BE2C (cell line): ENCODE data around the gene MBD6.

Experiments
- DNase-seq: peaks from one replicate; pipeline ENCODE4 v3.0.0-alpha.2; 2020
- H3K27me3 ChIP-seq: fragments of 250-450 bp; sonication (Bioruptor Pico); 2 replicates; pipeline ENCODE4 v1.5.1; 2020; ENCODE audit warnings: mild to moderate bottlenecking
- H3K36me3 ChIP-seq: fragments of 250-450 bp; sonication (Bioruptor Pico); 2 replicates; pipeline ENCODE4 v1.5.1; 2020; ENCODE audit warnings: mild to moderate bottlenecking
- H3K4me1 ChIP-seq: fragments of 250-450 bp; sonication (Bioruptor Pico); 2 replicates; pipeline ENCODE4 v1.5.1; 2020
- H3K4me3 ChIP-seq: 2 replicates; pipeline ENCODE4 v1.5.1; 2011; ENCODE audit warnings: low read depth, low read length
- H3K9me3 ChIP-seq: fragments of 250-450 bp; sonication (Bioruptor Pico); 2 replicates; pipeline ENCODE4 v1.5.1; 2020
- TF ChIP-seq, protein P1 (sequence below): IDR thresholded peaks from 2 replicates; pipeline ENCODE4 v1.5.1; 2012; ENCODE audit warnings: mild to moderate bottlenecking, low read depth, low read length

The MBD6 gene

DNA sequence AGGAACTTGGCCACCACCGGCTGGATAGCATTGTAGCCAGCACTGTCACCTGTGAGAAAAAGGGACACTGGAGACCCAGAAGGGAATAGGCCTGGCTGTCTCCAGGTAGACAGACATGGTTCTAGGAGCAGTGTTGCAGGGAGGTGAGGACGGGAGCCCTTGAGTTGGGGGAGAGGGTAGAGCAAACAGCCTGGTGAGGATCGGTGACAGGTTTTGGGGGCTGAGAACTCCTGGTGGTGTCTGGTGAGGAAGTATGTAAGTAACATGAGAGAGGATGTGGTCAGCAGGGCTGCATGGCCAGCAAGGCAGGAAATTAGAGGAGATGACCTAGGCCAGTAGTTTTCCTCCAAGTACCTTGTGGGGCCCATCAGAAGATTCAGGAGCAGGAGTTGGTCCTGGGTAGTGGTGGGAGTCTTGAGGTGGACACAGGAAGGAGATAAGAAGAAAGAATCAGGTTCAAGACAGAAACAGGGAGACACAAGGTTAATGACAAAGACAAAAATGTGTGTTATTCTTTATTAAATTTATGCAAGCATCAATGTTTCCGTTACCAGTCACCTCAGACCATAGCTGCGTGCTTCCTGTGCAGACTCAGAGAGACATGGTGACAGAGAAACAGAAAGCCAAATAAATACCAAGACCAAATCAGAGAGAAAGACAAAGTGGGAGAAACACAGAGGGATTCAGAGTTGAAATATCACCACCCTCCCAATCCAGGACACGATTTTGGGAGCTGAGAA lies 43.1 kb upstream of the MBD6 start, which contains the start of gene ARHGAP9:
Gene ARHGAP9, minus strand, starts transcription at position 491 of the 740 bp plus-strand sequence. Its CDS starts 460 bp downstream, at position 31.
- Histone ChIP-seq H3K4me3 (no peak within 1 kb of the TSS), H3K4me1 (no peaks in the 10 kb centered on the region), H3K9me3 (no peaks in the 10 kb centered on the region; the same call in 1 of the 2 replicates), H3K27me3 (peaks cover 85% of the 10 kb centered on the region), H3K36me3 (no peaks in the 10 kb centered on the region)
- no peak for DNase-seq
- TF ChIP-seq, protein P1, sequence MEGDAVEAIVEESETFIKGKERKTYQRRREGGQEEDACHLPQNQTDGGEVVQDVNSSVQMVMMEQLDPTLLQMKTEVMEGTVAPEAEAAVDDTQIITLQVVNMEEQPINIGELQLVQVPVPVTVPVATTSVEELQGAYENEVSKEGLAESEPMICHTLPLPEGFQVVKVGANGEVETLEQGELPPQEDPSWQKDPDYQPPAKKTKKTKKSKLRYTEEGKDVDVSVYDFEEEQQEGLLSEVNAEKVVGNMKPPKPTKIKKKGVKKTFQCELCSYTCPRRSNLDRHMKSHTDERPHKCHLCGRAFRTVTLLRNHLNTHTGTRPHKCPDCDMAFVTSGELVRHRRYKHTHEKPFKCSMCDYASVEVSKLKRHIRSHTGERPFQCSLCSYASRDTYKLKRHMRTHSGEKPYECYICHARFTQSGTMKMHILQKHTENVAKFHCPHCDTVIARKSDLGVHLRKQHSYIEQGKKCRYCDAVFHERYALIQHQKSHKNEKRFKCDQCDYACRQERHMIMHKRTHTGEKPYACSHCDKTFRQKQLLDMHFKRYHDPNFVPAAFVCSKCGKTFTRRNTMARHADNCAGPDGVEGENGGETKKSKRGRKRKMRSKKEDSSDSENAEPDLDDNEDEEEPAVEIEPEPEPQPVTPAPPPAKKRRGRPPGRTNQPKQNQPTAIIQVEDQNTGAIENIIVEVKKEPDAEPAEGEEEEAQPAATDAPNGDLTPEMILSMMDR = no peak

DNA sequence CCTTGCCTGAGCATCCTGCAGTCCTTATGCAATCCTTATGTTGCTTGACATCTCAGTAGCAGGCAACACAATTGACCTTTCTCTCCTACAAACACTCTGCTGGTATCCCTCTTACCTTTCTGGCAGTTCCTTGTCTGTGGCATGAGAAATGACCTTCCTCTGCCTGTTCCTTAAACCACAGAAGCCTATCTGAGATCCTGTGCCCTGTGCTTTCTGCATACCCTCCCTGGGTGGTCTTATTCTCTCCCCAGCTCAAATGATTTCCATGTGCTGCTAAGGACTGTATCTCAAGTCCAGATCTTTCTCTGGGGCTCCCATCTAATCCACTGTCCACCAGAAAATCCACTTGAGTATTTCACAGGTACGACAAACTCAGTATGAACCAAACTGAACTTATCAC lies 41.0 kb upstream of the MBD6 start:
- no peak for DNase-seq
- Histone ChIP-seq H3K4me1 (no peaks in the 10 kb centered on the region), H3K27me3 (peaks cover 64% of the 10 kb centered on the region), H3K9me3 (no peaks in the 10 kb centered on the region; the same call in 1 of the 2 replicates), H3K4me3 (no peak overlapping the region), H3K36me3 (no peaks in the 10 kb centered on the region)
- TF ChIP-seq, protein P1 = no peak

DNA sequence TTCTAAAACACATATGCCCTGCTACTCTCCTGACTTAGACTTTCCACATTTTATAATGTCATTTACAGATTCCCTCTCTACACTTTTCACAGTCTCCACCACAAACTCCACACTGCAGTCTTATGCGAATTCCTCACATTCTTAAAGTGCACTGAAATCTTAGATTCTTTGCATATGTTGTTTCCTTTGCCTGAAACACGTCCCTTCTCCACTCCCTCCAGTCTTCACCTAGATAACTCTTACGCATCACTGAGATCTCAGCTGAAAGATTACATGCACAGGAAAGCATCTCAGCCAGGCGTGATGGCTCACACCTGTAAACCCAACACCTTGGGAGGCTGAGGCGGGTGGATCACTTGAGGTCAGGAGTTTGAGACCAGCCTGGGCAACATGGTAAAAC lies 39.2 kb upstream of the MBD6 start:
- no peak for DNase-seq
- TF ChIP-seq, protein P1 = no peak
- Histone ChIP-seq H3K36me3 (peaks cover 4% of the 10 kb centered on the region; the same call in 1 of the 2 replicates), H3K4me3 (no peak overlapping the region), H3K4me1 (no peaks in the 10 kb centered on the region), H3K27me3 (peaks cover 48% of the 10 kb centered on the region), H3K9me3 (no peaks in the 10 kb centered on the region; the same call in 1 of the 2 replicates)

DNA sequence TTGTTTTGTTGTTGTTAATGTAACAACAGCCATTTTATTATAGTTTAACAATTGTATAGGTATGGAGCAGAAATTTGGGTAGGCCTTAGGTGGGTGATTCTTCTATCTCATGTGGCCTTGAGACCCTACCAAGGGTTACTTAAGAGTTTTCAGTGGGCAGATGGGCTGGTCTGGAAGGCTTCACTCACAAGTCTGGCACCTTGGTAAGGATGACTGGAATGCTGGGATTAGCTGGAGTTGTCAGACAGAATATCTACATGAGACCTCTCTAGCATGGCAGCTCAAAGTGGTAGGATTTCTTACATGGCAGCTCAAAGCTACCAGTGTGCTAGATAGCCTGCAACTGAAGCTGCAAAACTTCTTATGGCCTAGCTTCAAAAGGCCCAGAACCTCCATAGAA lies 36.9 kb upstream of the MBD6 start:
- H3K27me3 ChIP-seq = peaks cover 25% of the 10 kb centered on the region
- H3K4me3 ChIP-seq = no peak overlapping the region
- TF ChIP-seq, protein P1 = no peak
- no peak for DNase-seq
- peaks cover 20% of the 10 kb centered on the region for H3K36me3 ChIP-seq
- H3K4me1 ChIP-seq = no peaks in the 10 kb centered on the region
- no peaks in the 10 kb centered on the region; the same call in 1 of the 2 replicates for H3K9me3 ChIP-seq

DNA sequence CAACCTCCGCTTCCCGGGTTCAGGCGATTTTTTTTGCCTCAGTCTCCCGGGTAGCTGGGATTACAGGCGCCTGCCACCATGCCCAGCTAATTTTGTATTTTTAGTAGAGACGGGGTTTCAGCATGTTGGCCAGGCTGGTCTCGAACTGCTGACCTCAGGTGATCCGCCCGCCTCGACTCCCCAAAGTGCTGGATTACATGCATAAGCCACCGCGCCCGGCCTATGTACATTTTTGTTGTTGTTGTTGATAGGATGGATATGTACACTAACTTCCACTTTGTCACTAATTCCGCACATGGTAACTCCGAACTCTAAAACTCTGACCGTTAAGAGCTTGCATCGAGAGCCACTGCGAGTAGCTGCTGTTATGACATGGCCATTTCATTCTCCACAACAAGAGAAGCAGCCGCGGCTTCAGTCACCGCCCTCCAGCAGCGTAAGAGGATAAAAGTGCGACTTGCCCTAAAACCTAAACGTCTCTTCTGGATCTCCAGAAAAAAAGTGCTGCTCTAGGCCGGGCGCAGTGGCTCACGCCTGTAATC lies 35.5 kb upstream of the MBD6 start:
- no peaks in the 10 kb centered on the region for H3K4me1 ChIP-seq
- TF ChIP-seq, protein P1 = no peak
- peaks cover 35% of the 10 kb centered on the region for H3K36me3 ChIP-seq
- no peaks in the 10 kb centered on the region for H3K9me3 ChIP-seq
- no peak for DNase-seq
- H3K27me3 ChIP-seq = peaks cover 11% of the 10 kb centered on the region; the same call in 1 of the 2 replicates
- H3K4me3 ChIP-seq = peak overlapping the region; percentile 90; the same call in 1 of the 2 replicates
